Kidney (tissue), 14 donors: ENCODE results near the gene ANTXRL. TPM values are rescaled to one million over a fixed set of nuclear protein-coding genes. Genes with fewer than 3 reads are reported as not detected.

Experiments
- DNase-seq, 5 donors: peaks; one replicate each; pipeline ENCODE4 v3.0.0-alpha.2; 2013 to 2020
- FAIRE-seq: peaks from 2 replicates; lab custom pipeline; 2012; peaks lifted over from hg19 to GRCh38; lab: Jason Lieb, UNC
- H3K27ac ChIP-seq, 2 donors: one replicate each; pipeline ENCODE4 v1.7.0; 2013; ENCODE audit warnings: low read depth in 2 of 2, low read length in 2 of 2, inconsistent platforms in 1 of 2
- H3K27me3 ChIP-seq: one replicate; pipeline ENCODE4 v1.7.1; 2013; ENCODE audit warnings: low read length, inconsistent platforms; ENCODE audit not compliant: control insufficient read depth, insufficient read depth
- H3K36me3 ChIP-seq, 3 donors: one replicate each; pipeline versions ENCODE4 v1.7.0 to v1.7.1; 2013; ENCODE audit warnings: low read length in 3 of 3, control low read depth in 1 of 3, inconsistent platforms in 1 of 3; ENCODE audit not compliant: insufficient read depth in 3 of 3, control insufficient read depth in 2 of 3
- H3K4me1 ChIP-seq, 3 donors: one replicate each; pipeline versions ENCODE4 v1.7.0 to v1.7.1; 2013; ENCODE audit warnings: low read length in 3 of 3, inconsistent platforms in 1 of 3, low read depth in 1 of 3; ENCODE audit not compliant: control insufficient read depth in 2 of 3, insufficient read depth in 2 of 3
- H3K4me3 ChIP-seq, 3 donors: one replicate each; pipeline versions ENCODE4 v1.7.0 to v1.8.1; 2013; ENCODE audit warnings: low read length in 3 of 3, control low read depth in 1 of 3, inconsistent platforms in 1 of 3
- H3K9ac ChIP-seq, 3 donors: one replicate each; pipeline versions ENCODE4 v1.7.0 to v1.7.1; 2013; ENCODE audit warnings: low read length in 3 of 3, control low read depth in 1 of 3, inconsistent platforms in 1 of 3
- H3K9me3 ChIP-seq, 3 donors: one replicate each; pipeline versions ENCODE4 v1.7.0 to v1.7.1; 2013; ENCODE audit warnings: low read length in 3 of 3, control low read depth in 1 of 3, inconsistent platforms in 1 of 3; ENCODE audit not compliant: control insufficient read depth in 2 of 3, insufficient read depth in 1 of 3
- CTCF ChIP-seq: IDR thresholded peaks from 3 replicates; pipeline ENCODE4 v1.5.1; 2012; ENCODE audit warnings: mild to moderate bottlenecking, moderate library complexity, borderline replicate concordance; ENCODE audit not compliant: insufficient read depth; ENCODE audit errors: extremely low read depth
- intact Hi-C: fragments of 100-400 bp; cut with DNase I; formaldehyde crosslinking; loops from one replicate; pipeline ENCODE4 v1.11.1; 2022
- polyA plus RNA-seq: library from polyadenylated mRNA; stranded (reverse); fragments of 350-450 nt; fragmentation: Illumina TruSeq; extraction: RNeasy Lipid Tissue Mini Kit (QIAGEN cat#74804); gene quantifications from one replicate; pipeline ENCODE4 v1.2.3, GENCODE V29; 2014; ENCODE audit warnings: low read depth, low replicate concordance; ENCODE audit not compliant: insufficient read depth
- total RNA-seq: library from RNA; stranded (reverse); fragmentation: NEBNext Ultra II Directional; extraction: Animal tissue kit (Norgen Biotek cat#: 25700); gene quantifications from one replicate; pipeline ENCODE4 v1.2.1, GENCODE V29; 2021
- donor health status: control.
- donor health status: control.
- donor health status: control.
- donor health status: control.
- donor health status: control.
- donor health status: DM: yes; HTN: yes; CAD: no.
- donor health status: Normal renal cell carcinoma (clear cell type).

ANTXRL gene
- total and polyA plus RNA-seq, 2 donors from 2014 or later = 0.16 TPM; not detected in 1

- no peak overlapping the region for H3K27ac ChIP-seq
- no peak overlapping the region for H3K9ac ChIP-seq
- intact Hi-C loops = loop anchor here (5.0 kb wide), 1 partner anchor 1099 kb away; the partner anchor contains the start of gene ZNF488
Measured at GRCh38 chr10:46282842-46283574, 3.8 kb upstream of the ANTXRL start.

GRCh38 chr10:46283580-46284285, 3.1 kb upstream of the ANTXRL start:
- DNase-seq = peak in 2 of 5 donors; percentile 3 to 41
- intact Hi-C loops = loop anchor here (5.0 kb wide), 1 partner anchor 1099 kb away; the partner anchor contains the start of gene ZNF488
- no peak overlapping the region for H3K27ac ChIP-seq
- no peaks in the 10 kb centered on the region for H3K9me3 ChIP-seq
- peaks cover 0 to 5% (median 3%) of the 10 kb centered on the region in 3 donors for H3K4me1 ChIP-seq
- no peaks in the 10 kb centered on the region for H3K36me3 ChIP-seq
- H3K4me3 ChIP-seq = peak overlapping the region in 2 of 3 donors; percentile 57 to 72
- TF ChIP-seq CTCF = no peak
- no peak for FAIRE-seq
- peak overlapping the region in 1 of 3 donors; percentile 53 for H3K9ac ChIP-seq
- peaks cover 5% of the 10 kb centered on the region for H3K27me3 ChIP-seq

More at GRCh38 chr10:46282842-46283574, 3.8 kb upstream of the ANTXRL start:
- Histone ChIP-seq H3K4me1 (peaks cover 0 to 5% (median 3%) of the 10 kb centered on the region in 3 donors), H3K36me3 (no peaks in the 10 kb centered on the region), H3K27me3 (peaks cover 5% of the 10 kb centered on the region), H3K4me3 (peak overlapping the region in 1 of 3 donors; percentile 47), H3K9me3 (no peaks in the 10 kb centered on the region)
- FAIRE-seq (no peak), DNase-seq (peak; percentile 80 to 92 (median 88))
- TF ChIP-seq CTCF = no peak

GRCh38 chr10:46284286-46285229, 2.2 kb upstream of the ANTXRL start:
- peak; percentile 84 to 93 (median 88) for DNase-seq
- Histone ChIP-seq H3K27ac (no peak overlapping the region), H3K4me3 (peak overlapping the region; percentile 57 to 72 (median 59)), H3K27me3 (peaks cover 5% of the 10 kb centered on the region), H3K9ac (peak overlapping the region in 2 of 3 donors; percentile 24 to 53), H3K9me3 (no peaks in the 10 kb centered on the region), H3K36me3 (no peaks in the 10 kb centered on the region), H3K4me1 (peaks cover 0 to 5% (median 3%) of the 10 kb centered on the region in 3 donors)
- FAIRE-seq = no peak
- no peak for TF ChIP-seq CTCF
- intact Hi-C loops = loop anchor here (5.0 kb wide), 1 partner anchor 1098 kb away; the partner anchor contains the start of gene ZNF488
